ENCODE data around the gene ZFP92. TPM values are rescaled to one million over a fixed set of nuclear protein-coding genes. Genes with fewer than 3 reads are reported as not detected.

ZFP92 gene
- total RNA-seq, 1 donor from 2014 or later = not detected

DNA sequence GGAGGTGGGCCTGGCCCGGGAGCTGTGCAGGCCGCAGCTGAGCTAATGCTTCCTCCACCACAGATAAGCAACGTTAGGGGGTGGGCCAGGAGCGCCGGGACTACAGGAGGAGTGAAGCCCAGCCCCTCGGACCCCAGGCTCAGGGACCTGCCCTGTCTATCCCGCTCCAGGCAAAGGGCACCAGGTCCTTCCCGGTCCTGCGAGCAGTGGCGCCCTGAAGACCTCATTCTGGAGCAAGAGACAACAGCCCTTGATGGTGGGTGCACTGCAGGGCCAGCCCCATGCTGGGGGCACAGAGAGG lies 35.3 kb downstream of the ZFP92 start:
- TF ChIP-seq EZH2 (IDR thresholded peaks at IDR 0.05) = no peak
- TF ChIP-seq, protein P1, sequence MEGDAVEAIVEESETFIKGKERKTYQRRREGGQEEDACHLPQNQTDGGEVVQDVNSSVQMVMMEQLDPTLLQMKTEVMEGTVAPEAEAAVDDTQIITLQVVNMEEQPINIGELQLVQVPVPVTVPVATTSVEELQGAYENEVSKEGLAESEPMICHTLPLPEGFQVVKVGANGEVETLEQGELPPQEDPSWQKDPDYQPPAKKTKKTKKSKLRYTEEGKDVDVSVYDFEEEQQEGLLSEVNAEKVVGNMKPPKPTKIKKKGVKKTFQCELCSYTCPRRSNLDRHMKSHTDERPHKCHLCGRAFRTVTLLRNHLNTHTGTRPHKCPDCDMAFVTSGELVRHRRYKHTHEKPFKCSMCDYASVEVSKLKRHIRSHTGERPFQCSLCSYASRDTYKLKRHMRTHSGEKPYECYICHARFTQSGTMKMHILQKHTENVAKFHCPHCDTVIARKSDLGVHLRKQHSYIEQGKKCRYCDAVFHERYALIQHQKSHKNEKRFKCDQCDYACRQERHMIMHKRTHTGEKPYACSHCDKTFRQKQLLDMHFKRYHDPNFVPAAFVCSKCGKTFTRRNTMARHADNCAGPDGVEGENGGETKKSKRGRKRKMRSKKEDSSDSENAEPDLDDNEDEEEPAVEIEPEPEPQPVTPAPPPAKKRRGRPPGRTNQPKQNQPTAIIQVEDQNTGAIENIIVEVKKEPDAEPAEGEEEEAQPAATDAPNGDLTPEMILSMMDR (IDR thresholded peaks at IDR 0.05) = no peak
- TF ChIP-seq EZH2phosphoT487 (IDR thresholded peaks at IDR 0.05) = no peak
- H3K27ac Mint-ChIP-seq = no peak overlapping the region
- no peak overlapping the region for H3K9ac ChIP-seq

DNA sequence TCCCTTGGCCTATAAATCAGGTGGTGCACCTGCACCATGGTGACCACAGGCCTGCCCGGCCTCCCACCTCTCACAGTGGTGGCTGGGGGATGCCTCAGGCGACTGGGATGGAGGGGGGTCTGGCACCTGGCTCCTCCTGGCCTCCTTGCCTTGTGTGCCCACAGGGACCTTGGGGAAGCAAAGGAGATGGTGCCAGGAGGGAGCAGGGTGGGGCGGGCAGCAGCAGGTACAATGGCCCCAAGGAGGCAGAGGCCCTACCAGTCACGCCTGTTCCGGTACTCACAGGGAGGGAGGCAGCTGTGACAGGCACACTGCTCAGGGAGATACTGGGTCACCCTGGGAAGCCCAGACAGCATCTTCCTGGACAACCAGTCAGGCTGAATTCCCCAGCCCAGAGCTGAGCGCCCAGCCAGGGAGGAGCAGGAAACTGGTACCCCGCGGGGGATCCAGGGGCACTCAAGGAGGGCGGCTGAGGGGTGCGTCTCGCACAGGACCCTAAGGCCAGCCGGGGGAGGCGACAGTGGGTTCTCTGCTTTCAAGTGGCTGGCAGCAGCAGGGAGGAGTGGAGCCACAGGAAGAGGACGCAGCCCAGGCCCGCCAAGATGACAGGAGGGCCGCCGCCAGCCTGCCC lies 35.8 kb downstream of the ZFP92 start:
- H3K4me2 ChIP-seq = no peak overlapping the region
- no peak overlapping the region for H2AFZ ChIP-seq (replicated peaks)
- Mint-ChIP-seq H3K9me3 (peaks cover 12% of the 10 kb centered on the region), H3K36me3 (peaks cover 2% of the 10 kb centered on the region), H3K4me1 (no peaks in the 10 kb centered on the region), H3K27ac (no peak overlapping the region), H3K4me3 (no peak overlapping the region), H3K27me3 (ENCODE audit: insufficient read depth, low read depth) (no peaks in the 10 kb centered on the region)
- TF ChIP-seq, protein P1 (IDR thresholded peaks at IDR 0.05) = no peak
- TF ChIP-seq EZH2phosphoT487 (IDR thresholded peaks at IDR 0.05) = no peak
- H3K9me3 ChIP-seq (ENCODE audit: low read depth) = no peaks in the 10 kb centered on the region
- no peaks in the 10 kb centered on the region for H3K36me3 ChIP-seq
- no peak overlapping the region for H3K4me3 ChIP-seq
- H3F3A ChIP-seq (ENCODE audit: low read depth) = no peaks in the 10 kb centered on the region
- no peak overlapping the region for H3K27ac ChIP-seq
- H3K9ac ChIP-seq = no peak overlapping the region
- H4K20me1 ChIP-seq (ENCODE audit: low read depth) = no peaks in the 10 kb centered on the region
- H3K27me3 ChIP-seq = no peaks in the 10 kb centered on the region
- DNase-seq (ENCODE audit: low spot score) = no peak
- H3K4me1 ChIP-seq = no peaks in the 10 kb centered on the region
- no peaks in the 10 kb centered on the region for H3K79me2 ChIP-seq (ENCODE audit: low read depth)

More for the DNA sequence above, 35.3 kb downstream of the ZFP92 start:
- no peaks in the 10 kb centered on the region for H3K79me2 ChIP-seq (ENCODE audit: low read depth)
- Mint-ChIP-seq H3K27me3 (ENCODE audit: insufficient read depth, low read depth) (no peaks in the 10 kb centered on the region), H3K4me3 (no peak overlapping the region), H3K36me3 (peaks cover 2% of the 10 kb centered on the region), H3K4me1 (no peaks in the 10 kb centered on the region), H3K9me3 (peaks cover 12% of the 10 kb centered on the region)
- no peaks in the 10 kb centered on the region for H3K36me3 ChIP-seq
- no peak for DNase-seq (ENCODE audit: low spot score)
- H4K20me1 ChIP-seq (ENCODE audit: low read depth) = no peaks in the 10 kb centered on the region
- H3K9me3 ChIP-seq (ENCODE audit: low read depth) = no peaks in the 10 kb centered on the region
- H2AFZ ChIP-seq (replicated peaks) = no peak overlapping the region
- no peaks in the 10 kb centered on the region for H3F3A ChIP-seq (ENCODE audit: low read depth)
- H3K4me2 ChIP-seq = no peak overlapping the region
- H3K27me3 ChIP-seq = no peaks in the 10 kb centered on the region
- H3K27ac ChIP-seq = no peak overlapping the region
- no peaks in the 10 kb centered on the region for H3K4me1 ChIP-seq
- H3K4me3 ChIP-seq = no peak overlapping the region

DNA sequence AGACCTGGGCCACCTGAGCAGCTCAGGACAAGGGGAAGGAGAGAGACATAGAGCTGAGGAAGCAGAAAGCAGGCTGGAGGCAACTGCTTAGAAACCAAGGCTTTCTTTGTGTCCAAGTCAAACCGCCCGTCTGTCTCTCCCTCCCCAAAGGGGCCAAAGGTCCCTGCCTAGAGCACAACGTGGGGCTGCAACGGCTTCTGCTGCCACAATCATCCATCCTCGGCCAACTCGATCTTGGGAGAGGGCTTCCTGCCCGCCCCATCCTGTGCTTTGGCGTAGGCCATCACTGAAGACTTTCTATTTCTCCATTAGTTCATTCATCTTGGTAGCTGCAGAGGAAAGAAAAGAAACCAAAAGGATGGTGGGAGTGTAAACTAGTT lies 36.3 kb downstream of the ZFP92 start:
- Mint-ChIP-seq H3K4me3 (no peak overlapping the region), H3K27me3 (ENCODE audit: insufficient read depth, low read depth) (no peaks in the 10 kb centered on the region), H3K4me1 (no peaks in the 10 kb centered on the region), H3K36me3 (peaks cover 2% of the 10 kb centered on the region), H3K9me3 (peaks cover 12% of the 10 kb centered on the region), H3K27ac (no peak overlapping the region)
- TF ChIP-seq EZH2 (IDR thresholded peaks at IDR 0.05) (no peak), EZH2phosphoT487 (IDR thresholded peaks at IDR 0.05) (no peak)
- TF ChIP-seq, protein P1 (IDR thresholded peaks at IDR 0.05) = no peak
- Histone ChIP-seq H3K36me3 (no peaks in the 10 kb centered on the region), H3K4me2 (no peak overlapping the region), H4K20me1 (ENCODE audit: low read depth) (no peaks in the 10 kb centered on the region), H3K9ac (no peak overlapping the region), H2AFZ (replicated peaks) (no peak overlapping the region), H3K27ac (no peak overlapping the region), H3K4me3 (no peak overlapping the region), H3K9me3 (ENCODE audit: low read depth) (no peaks in the 10 kb centered on the region), H3K79me2 (ENCODE audit: low read depth) (no peaks in the 10 kb centered on the region), H3K4me1 (no peaks in the 10 kb centered on the region), H3F3A (ENCODE audit: low read depth) (no peaks in the 10 kb centered on the region), H3K27me3 (no peaks in the 10 kb centered on the region)
- no peak for DNase-seq (ENCODE audit: low spot score)

Data from neural progenitor cell (in vitro differentiated cells).